Calu3 (cell line): Measurements from ENCODE around the gene HYAL3. TPM values are rescaled to one million over a fixed set of nuclear protein-coding genes. Genes with fewer than 3 reads are reported as not detected.

Source experiments
- BruUV-seq: library from RNA; stranded (reverse); fragments of 400-500 nt; replicated peaks from 2 replicates; lab custom pipeline; 2021; lab: Mats Ljungman, UMichigan
- CTCF ChIA-PET: fragments of 300-600 bp; sonication (Branson Sonifier 250); formaldehyde crosslinking; loops from one replicate; lab custom pipeline; 2022; ENCODE audit warnings: antibody characterized with exemption; lab: Charles Lee
- DNase-seq: peaks from one replicate; pipeline ENCODE4 v3.0.0; 2022
- H3K27ac Mint-ChIP-seq: one replicate; pipeline ENCODE4 v1.8.0; 2022; ENCODE audit warnings: mixed read lengths; ENCODE audit not compliant: unreplicated experiment
- H3K27me3 Mint-ChIP-seq: one replicate; pipeline ENCODE4 v1.8.0; 2022; ENCODE audit warnings: mixed read lengths; ENCODE audit not compliant: unreplicated experiment
- H3K36me3 Mint-ChIP-seq: one replicate; pipeline ENCODE4 v1.8.0; 2022; ENCODE audit warnings: mild to moderate bottlenecking, moderate library complexity, mixed read lengths; ENCODE audit not compliant: insufficient read depth, unreplicated experiment
- H3K4me1 Mint-ChIP-seq: one replicate; pipeline ENCODE4 v1.8.0; 2022; ENCODE audit warnings: mild to moderate bottlenecking, low read depth, mixed read lengths; ENCODE audit not compliant: unreplicated experiment
- H3K4me3 Mint-ChIP-seq: one replicate; pipeline ENCODE4 v1.8.0; 2022; ENCODE audit warnings: mild to moderate bottlenecking, low read depth, moderate library complexity, mixed read lengths; ENCODE audit not compliant: unreplicated experiment
- H3K9me3 Mint-ChIP-seq: one replicate; pipeline ENCODE4 v1.8.0; 2022; ENCODE audit warnings: low read depth, mixed read lengths; ENCODE audit not compliant: unreplicated experiment
- CTCF ChIP-seq: fragments of 200-600 bp; IDR thresholded peaks from one replicate; pipeline ENCODE4 v1.8.0; 2022; ENCODE audit warnings: antibody characterized with exemption; ENCODE audit not compliant: unreplicated experiment
- intact Hi-C: fragments of 100-400 bp; cut with micrococcal nuclease; formaldehyde crosslinking; loops from one replicate; pipeline ENCODE4 v1.10.0; 2022; ENCODE audit not compliant: unreplicated experiment
- total RNA-seq: library from RNA; stranded (reverse); gene quantifications from 2 replicates; pipeline ENCODE4 v1.2.3, GENCODE V29; 2022

Gene HYAL3
- total RNA-seq, 1 experiment from 2014 or later: 5.5 TPM

- CTCF ChIA-PET: no interaction called here
- Mint-ChIP-seq H3K36me3 (peaks cover 37% of the 10 kb centered on the region), H3K27ac (no peak overlapping the region), H3K9me3 (no peaks in the 10 kb centered on the region), H3K27me3 (no peaks in the 10 kb centered on the region), H3K4me1 (peaks cover 19% of the 10 kb centered on the region), H3K4me3 (peak overlapping the region; percentile 73)
- DNase-seq: no peak
- no TSS peak for BruUV-seq
- intact Hi-C loops: loop anchor here (2.0 kb wide), 1 partner anchor 55 kb away; no protein-coding TSS in a partner anchor
- TF ChIP-seq CTCF: no peak
Measured at GRCh38 chr3:50290161-50290641, 9.0 kb downstream of the HYAL3 start.

GRCh38 chr3:50289130-50289529, 10.1 kb downstream of the HYAL3 start:
- CTCF ChIA-PET: no interaction called here
- DNase-seq: no peak
- intact Hi-C loops: no loop called here

GRCh38 chr3:50288387-50289007, 10.7 kb downstream of the HYAL3 start:
- no peak for TF ChIP-seq CTCF
- Mint-ChIP-seq H3K4me3 (no peak overlapping the region), H3K4me1 (peaks cover 19% of the 10 kb centered on the region), H3K27ac (no peak overlapping the region), H3K9me3 (no peaks in the 10 kb centered on the region), H3K36me3 (peaks cover 43% of the 10 kb centered on the region), H3K27me3 (no peaks in the 10 kb centered on the region)
- CTCF ChIA-PET: no interaction called here
- intact Hi-C loops: no loop called here
- no peak for DNase-seq
- BruUV-seq: no TSS peak

More at GRCh38 chr3:50289130-50289529, 10.1 kb downstream of the HYAL3 start:
- no TSS peak for BruUV-seq
- no peaks in the 10 kb centered on the region for H3K27me3 Mint-ChIP-seq
- peaks cover 19% of the 10 kb centered on the region for H3K4me1 Mint-ChIP-seq
- H3K4me3 Mint-ChIP-seq: no peak overlapping the region
- peaks cover 43% of the 10 kb centered on the region for H3K36me3 Mint-ChIP-seq
- H3K27ac Mint-ChIP-seq: no peak overlapping the region
- no peaks in the 10 kb centered on the region for H3K9me3 Mint-ChIP-seq
- TF ChIP-seq CTCF: no peak

DNA sequence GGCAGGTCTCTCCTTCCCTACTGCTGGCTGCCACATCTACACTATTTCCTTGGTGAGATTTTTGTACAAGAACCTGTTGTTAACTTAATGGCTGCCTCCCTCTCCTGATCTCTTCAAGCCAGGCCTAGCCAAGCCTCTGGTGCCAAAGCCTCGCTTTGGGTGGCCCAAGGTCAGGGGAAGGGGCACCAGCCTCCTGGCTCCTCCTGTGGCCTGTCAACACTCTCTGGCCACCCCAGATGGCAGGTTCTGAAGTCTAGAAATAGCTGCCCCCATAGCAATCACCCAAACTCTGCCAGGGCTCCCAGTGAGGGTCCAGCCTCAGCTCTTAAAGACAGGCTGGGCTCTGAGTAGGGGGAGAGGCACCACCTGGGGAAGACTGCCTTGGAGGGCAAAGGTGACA, 11.9 kb downstream of the HYAL3 start:
- no TSS peak for BruUV-seq
- intact Hi-C loops: no loop called here
- TF ChIP-seq CTCF: no peak
- Mint-ChIP-seq H3K27ac (no peak overlapping the region), H3K27me3 (no peaks in the 10 kb centered on the region), H3K4me3 (no peak overlapping the region), H3K9me3 (no peaks in the 10 kb centered on the region), H3K4me1 (peaks cover 9% of the 10 kb centered on the region), H3K36me3 (peaks cover 37% of the 10 kb centered on the region)
- no peak for DNase-seq
- CTCF ChIA-PET: no interaction called here
